ENCODE data around the gene SZT2. TPM values are rescaled to one million over a fixed set of nuclear protein-coding genes. Genes with fewer than 3 reads are reported as not detected.

Gene SZT2
- total RNA-seq, 1 experiment from 2014 or later, result 28.4 TPM

- TF ChIP-seq JUN (CRISPR knock-in tag; IDR thresholded peaks at IDR 0.05) (no peak), NR1H2 (CRISPR knock-in tag; IDR thresholded peaks at IDR 0.05) (no peak), EMX1 (CRISPR knock-in tag; IDR thresholded peaks at IDR 0.05) (no peak), ATF3 (CRISPR knock-in tag; conservative IDR thresholded peaks at IDR 0.05) (no peak), IRF2 (CRISPR knock-in tag; IDR thresholded peaks at IDR 0.05; ENCODE audit: borderline replicate concordance, low read depth) (no peak), TEAD4 (CRISPR knock-in tag; IDR thresholded peaks at IDR 0.05) (no peak), ATF1 (CRISPR knock-in tag; IDR thresholded peaks at IDR 0.05) (no peak)
Observed at GRCh38 chr1:43440358-43440757, 50.7 kb downstream of the SZT2 start (continued).

- H3K4me1 Mint-ChIP-seq, result peaks cover 7% of the 10 kb centered on the region; the same call in 1 of the 2 replicates
- no peaks in the 10 kb centered on the region for H3K27me3 Mint-ChIP-seq (ENCODE audit: low read depth)
- peaks cover 2% of the 10 kb centered on the region for H3K36me3 Mint-ChIP-seq
- H3K4me3 Mint-ChIP-seq, result no peak overlapping the region
- TF ChIP-seq GTF2I (CRISPR knock-in tag; conservative IDR thresholded peaks at IDR 0.05), result no peak
- no peak for TF ChIP-seq ZNF121 (CRISPR knock-in tag; IDR thresholded peaks at IDR 0.05)
- TF ChIP-seq CREB1 (CRISPR knock-in tag; IDR thresholded peaks at IDR 0.05), result no peak
- CTCF ChIA-PET, result interaction anchor here (1.3 to 1.4 kb wide), 3 partner anchors 27 to 214 kb away, joined by 3 read pairs; no protein-coding TSS in a partner anchor
- no peaks in the 10 kb centered on the region for H3K9me3 Mint-ChIP-seq
- no peak overlapping the region for H3K27ac Mint-ChIP-seq
- DNase-seq (ENCODE audit: low spot score) (no peak), ATAC-seq (no peak)
- POLR2A ChIA-PET, result no interaction called here
Observed at GRCh38 chr1:43441166-43441893, 51.6 kb downstream of the SZT2 start.

- no peak for TF ChIP-seq ELF4 (CRISPR knock-in tag; IDR thresholded peaks at IDR 0.05; ENCODE audit: low read depth)
- no peak for TF ChIP-seq NR3C1 (CRISPR knock-in tag; conservative IDR thresholded peaks at IDR 0.05; ENCODE audit: low read depth)
- TF ChIP-seq STAT6 (CRISPR knock-in tag; conservative IDR thresholded peaks at IDR 0.05; ENCODE audit: low read depth), result no peak
- TF ChIP-seq ZNF219 (CRISPR knock-in tag; IDR thresholded peaks at IDR 0.05; ENCODE audit: borderline replicate concordance), result no peak
- no peak for TF ChIP-seq SOX15 (CRISPR knock-in tag; IDR thresholded peaks at IDR 0.05)
- no peak for TF ChIP-seq GABPB1 (CRISPR knock-in tag; IDR thresholded peaks at IDR 0.05)
- Mint-ChIP-seq H3K4me1 (peaks cover 7% of the 10 kb centered on the region; the same call in 1 of the 2 replicates), H3K4me3 (no peak overlapping the region), H3K27ac (no peak overlapping the region), H3K27me3 (ENCODE audit: low read depth) (no peaks in the 10 kb centered on the region), H3K9me3 (no peaks in the 10 kb centered on the region), H3K36me3 (peaks cover 7% of the 10 kb centered on the region)
- CTCF ChIA-PET, result interaction anchor here (0.5 to 1.4 kb wide), 4 partner anchors 28 to 215 kb away, joined by 3 read pairs; no protein-coding TSS in a partner anchor
- POLR2A ChIA-PET, result no interaction called here
- ATAC-seq (no peak), DNase-seq (ENCODE audit: low spot score) (no peak)
Observed at GRCh38 chr1:43441894-43442637, 52.4 kb downstream of the SZT2 start.

- POLR2A ChIA-PET, result no interaction called here
- no peak for ATAC-seq
- no peak for DNase-seq (ENCODE audit: low spot score)
- TF ChIP-seq FOXK1 (CRISPR knock-in tag; IDR thresholded peaks at IDR 0.05) (no peak), ZNF425 (CRISPR knock-in tag; conservative IDR thresholded peaks at IDR 0.05) (no peak), ZBTB21 (CRISPR knock-in tag; IDR thresholded peaks at IDR 0.05; ENCODE audit: borderline replicate concordance) (no peak), ATF2 (CRISPR knock-in tag; IDR thresholded peaks at IDR 0.05; ENCODE audit: borderline replicate concordance, low read depth) (no peak), ZBTB43 (CRISPR knock-in tag; IDR thresholded peaks at IDR 0.05) (no peak), ZNF232 (CRISPR knock-in tag; IDR thresholded peaks at IDR 0.05) (no peak), TEAD1 (CRISPR knock-in tag; IDR thresholded peaks at IDR 0.05) (no peak)
Observed at GRCh38 chr1:43442756-43443155, 53.1 kb downstream of the SZT2 start.

More at GRCh38 chr1:43442756-43443155, 53.1 kb downstream of the SZT2 start:
- Mint-ChIP-seq H3K27me3 (ENCODE audit: low read depth) (no peaks in the 10 kb centered on the region), H3K4me3 (no peak overlapping the region), H3K36me3 (peaks cover 14% of the 10 kb centered on the region), H3K9me3 (no peaks in the 10 kb centered on the region), H3K27ac (no peak overlapping the region), H3K4me1 (peaks cover 3% of the 10 kb centered on the region; the same call in 1 of the 2 replicates)
- CTCF ChIA-PET, result interaction anchor here (0.5 to 1.4 kb wide), 4 partner anchors 29 to 215 kb away, joined by 3 read pairs; no protein-coding TSS in a partner anchor

Measured in WTC11 (cell line).